SK-N-SH (cell line): ENCODE results near the gene KIF4A. TPM values are rescaled to one million over a fixed set of nuclear protein-coding genes. Genes with fewer than 3 reads are reported as not detected.

Experiments used
- CTCF ChIA-PET: fragments of 300-600, 350-600 bp; formaldehyde crosslinking; extraction: SDS; loops from one replicate; lab custom pipeline; 2021; lab: Yijun Ruan, JAX
- POLR2A ChIA-PET: fragments of 350-600 bp; sonication (Branson Sonifier 250); formaldehyde crosslinking; extraction: SDS; loops from one replicate; lab custom pipeline; 2020; ENCODE audit warnings: antibody characterized with exemption, inconsistent platforms; lab: Yijun Ruan, JAX
- DNase-seq: peaks from one replicate; pipeline ENCODE4 v3.0.0; 2012
- H2AFZ ChIP-seq: fragments of 200-600 bp; sonication (generic); 2 replicates; pipeline ENCODE4 v1.8.1; 2016; ENCODE audit warnings: antibody characterized with exemption, mild to moderate bottlenecking, low read depth
- H3F3A ChIP-seq: fragments of 200-600 bp; sonication (generic); replicated peaks from 2 replicates; pipeline ENCODE3; 2016; ENCODE audit warnings: antibody characterized with exemption, mild to moderate bottlenecking; ENCODE audit not compliant: insufficient read depth
- H3K27ac ChIP-seq, 2 experiments: fragments of 200-500 bp in 1 of 2; fragments of 200-600 bp in 1 of 2; sonication (Bioruptor generic) in 1 of 2; sonication (generic), shearing (Covaris generic) in 1 of 2; 2 replicates each; pipeline versions ENCODE4 v1.5.1 to v1.6.1; 2014 to 2016; ENCODE audit warnings: low read depth in 2 of 2, inconsistent platforms in 1 of 2, low read length in 1 of 2, mild to moderate bottlenecking in 1 of 2, mixed read lengths in 1 of 2
- H3K27me3 ChIP-seq: fragments of 200-600 bp; sonication (generic), shearing (Covaris generic); 2 replicates; pipeline ENCODE4 v1.6.1; 2016; ENCODE audit warnings: mixed run types; ENCODE audit not compliant: insufficient read depth
- H3K36me3 ChIP-seq, 2 experiments: fragments of 200-500 bp in 1 of 2; fragments of 200-600 bp in 1 of 2; sonication (Bioruptor generic) in 1 of 2; sonication (generic) in 1 of 2; replicated peaks in 1 of 2; 2 replicates each; pipeline versions ENCODE3 to v1.5.1; 2014 to 2016; ENCODE audit warnings: low read length in 1 of 2, mild to moderate bottlenecking in 1 of 2; ENCODE audit not compliant: insufficient read depth in 2 of 2, control insufficient read depth in 1 of 2
- H3K4me1 ChIP-seq, 2 experiments: fragments of 200-500 bp in 1 of 2; fragments of 200-600 bp in 1 of 2; sonication (Bioruptor generic) in 1 of 2; sonication (generic), shearing (Covaris generic) in 1 of 2; 2 replicates each; pipeline versions ENCODE4 v1.5.1 to v1.6.1; 2014 to 2016; ENCODE audit warnings: low read depth in 1 of 2, low read length in 1 of 2, mixed run types in 1 of 2; ENCODE audit not compliant: insufficient read depth in 2 of 2, control insufficient read depth in 1 of 2
- H3K4me2 ChIP-seq: fragments of 200-600 bp; sonication (generic), shearing (Covaris generic); 2 replicates; pipeline ENCODE4 v1.6.1; 2017; ENCODE audit warnings: mixed run types
- H3K4me3 ChIP-seq, 2 experiments: fragments of 200-500 bp in 1 of 2; fragments of 200-600 bp in 1 of 2; sonication (Bioruptor generic) in 1 of 2; sonication (generic), shearing (Covaris generic) in 1 of 2; 2 replicates each; pipeline versions ENCODE4 v1.5.1 to v1.8.1; 2014 to 2016; ENCODE audit warnings: low read depth in 2 of 2, inconsistent platforms in 1 of 2, low read length in 1 of 2, mild to moderate bottlenecking in 1 of 2, mixed read lengths in 1 of 2, moderate library complexity in 1 of 2
- H3K79me2 ChIP-seq: fragments of 200-600 bp; sonication (generic); 2 replicates; pipeline ENCODE4 v1.8.1; 2017; ENCODE audit warnings: mild to moderate bottlenecking; ENCODE audit not compliant: insufficient read depth
- H3K9ac ChIP-seq: fragments of 200-600 bp; sonication (generic); 2 replicates; pipeline ENCODE4 v1.6.1; 2017; ENCODE audit warnings: mixed run types
- H3K9me2 ChIP-seq: fragments of 200-600 bp; sonication (generic); 2 replicates; pipeline ENCODE4 v1.6.1; 2017; ENCODE audit warnings: mixed run types
- H3K9me3 ChIP-seq: fragments of 200-600 bp; sonication (generic); 2 replicates; pipeline ENCODE4 v1.6.1; 2017; ENCODE audit warnings: mixed run types, mild to moderate bottlenecking, moderate library complexity
- H4K20me1 ChIP-seq: fragments of 200-600 bp; sonication (generic); 2 replicates; pipeline ENCODE4 v1.6.1; 2017; ENCODE audit warnings: mild to moderate bottlenecking, mixed run types; ENCODE audit not compliant: insufficient read depth
- ELF1 ChIP-seq: IDR thresholded peaks from 2 replicates; pipeline ENCODE4 v1.4.0; 2012
- EZH2phosphoT487 ChIP-seq: fragments of 200-600 bp; sonication (generic); IDR thresholded peaks from 2 replicates; pipeline ENCODE4 v1.6.1; 2017; ENCODE audit warnings: low read depth, mixed run types, mild to moderate bottlenecking, antibody characterized with exemption, moderate library complexity, borderline replicate concordance
- FOSL2 ChIP-seq: IDR thresholded peaks from 2 replicates; pipeline ENCODE4 v1.4.0; 2012; ENCODE audit warnings: low read depth, mild to moderate bottlenecking, moderate library complexity, borderline replicate concordance
- FOXM1 ChIP-seq: IDR thresholded peaks from 2 replicates; pipeline ENCODE4 v1.4.0; 2012; ENCODE audit warnings: low read depth, mild to moderate bottlenecking
- MEF2A ChIP-seq: IDR thresholded peaks from 2 replicates; pipeline ENCODE4 v1.4.0; 2012; ENCODE audit warnings: low read depth, borderline replicate concordance
- NFIC ChIP-seq: IDR thresholded peaks from 2 replicates; pipeline ENCODE4 v1.4.0; 2012; ENCODE audit warnings: borderline replicate concordance
- RCOR1 ChIP-seq: fragments of 150-350 bp; IDR thresholded peaks from 2 replicates; pipeline ENCODE4 v1.6.1; 2017; ENCODE audit warnings: antibody characterized with exemption, low read length
- RFX5 ChIP-seq: IDR thresholded peaks from 2 replicates; pipeline ENCODE4 v1.6.1; 2012; ENCODE audit warnings: mild to moderate bottlenecking, improper control_type of control experiment, low read length
- SIN3A ChIP-seq: IDR thresholded peaks from 2 replicates; pipeline ENCODE4 v1.6.1; 2012; ENCODE audit warnings: low read depth, mild to moderate bottlenecking, low read length, moderate library complexity, borderline replicate concordance
- TAF1 ChIP-seq: IDR thresholded peaks from 2 replicates; pipeline ENCODE4 v1.6.1; 2012; ENCODE audit warnings: low read depth, mild to moderate bottlenecking, low read length, moderate library complexity, borderline replicate concordance
- TEAD4 ChIP-seq: IDR thresholded peaks from 2 replicates; pipeline ENCODE4 v1.4.0; 2012; ENCODE audit warnings: mild to moderate bottlenecking, borderline replicate concordance; ENCODE audit not compliant: insufficient read depth
- YY1 ChIP-seq: IDR thresholded peaks from 2 replicates; pipeline ENCODE4 v1.4.0; 2012; ENCODE audit warnings: low read depth, mild to moderate bottlenecking
- WGBS: methylation state at CpG from one replicate; pipeline ENCODE4 v1.1.6; 2017; ENCODE audit warnings: low lambda C conversion rate; 5-methylcytosine and 5-hydroxymethylcytosine counted together
- polyA plus RNA-seq, 3 experiments: library from polyadenylated mRNA; depleted of rRNA; stranded (reverse); fragments of >200 nt; gene quantifications; 2 replicates each; pipeline ENCODE4 v1.2.3, GENCODE V29; 2012
- TF ChIP-seq, protein P1 (sequence below): fragments of 200-600 bp; sonication (generic); IDR thresholded peaks from 2 replicates; pipeline ENCODE4 v1.6.1; 2017; ENCODE audit warnings: antibody characterized with exemption, mild to moderate bottlenecking, moderate library complexity
- TF ChIP-seq, protein P2 (sequence below): IDR thresholded peaks from 2 replicates; pipeline ENCODE4 v1.4.0; 2012; ENCODE audit warnings: low read depth, borderline replicate concordance

The KIF4A gene
- polyA plus RNA-seq, 1 of the 3 experiments (the other 2 are of a cell fraction), result 11.5 TPM

DNA sequence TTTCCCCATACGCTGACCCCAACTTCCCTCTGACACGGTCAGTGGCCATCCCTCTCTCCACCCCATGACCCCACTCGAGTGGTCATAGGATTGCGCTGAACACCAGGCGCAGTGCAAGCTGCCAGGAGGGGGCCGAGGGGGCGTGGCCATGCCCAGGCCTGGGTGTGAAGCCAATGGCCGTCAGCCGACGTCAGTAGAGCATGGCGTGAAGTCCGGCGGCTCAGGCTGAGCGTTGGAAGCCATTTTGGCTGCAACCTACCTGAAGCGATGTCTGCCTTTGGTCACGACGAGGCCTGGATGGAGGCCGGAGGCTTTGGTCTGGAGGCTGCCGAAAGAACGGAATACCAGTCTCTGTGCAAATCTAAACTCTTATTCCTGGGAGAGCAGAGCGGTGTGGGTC, 8.0 kb upstream of the KIF4A start, which contains the start of gene RAB41:
Gene RAB41 (plus strand): TSS at position 222 of the 400 bp plus-strand sequence. CDS start 46 bp downstream, at position 268.
- H4K20me1 ChIP-seq, result no peaks in the 10 kb centered on the region
- H3K36me3 ChIP-seq, result peaks cover 14 to 15% of the 10 kb centered on the region in 2 experiments
- H2AFZ ChIP-seq, result no peak within 1 kb of the TSS
- no peak for TF ChIP-seq RFX5
- no peak for TF ChIP-seq TAF1
- no peak for TF ChIP-seq ELF1
- TF ChIP-seq FOSL2, result no peak
- TF ChIP-seq TEAD4, result no peak
- TF ChIP-seq YY1, result no peak
- TF ChIP-seq RCOR1, result no peak
- no peak for TF ChIP-seq MEF2A
- TF ChIP-seq, protein P1, sequence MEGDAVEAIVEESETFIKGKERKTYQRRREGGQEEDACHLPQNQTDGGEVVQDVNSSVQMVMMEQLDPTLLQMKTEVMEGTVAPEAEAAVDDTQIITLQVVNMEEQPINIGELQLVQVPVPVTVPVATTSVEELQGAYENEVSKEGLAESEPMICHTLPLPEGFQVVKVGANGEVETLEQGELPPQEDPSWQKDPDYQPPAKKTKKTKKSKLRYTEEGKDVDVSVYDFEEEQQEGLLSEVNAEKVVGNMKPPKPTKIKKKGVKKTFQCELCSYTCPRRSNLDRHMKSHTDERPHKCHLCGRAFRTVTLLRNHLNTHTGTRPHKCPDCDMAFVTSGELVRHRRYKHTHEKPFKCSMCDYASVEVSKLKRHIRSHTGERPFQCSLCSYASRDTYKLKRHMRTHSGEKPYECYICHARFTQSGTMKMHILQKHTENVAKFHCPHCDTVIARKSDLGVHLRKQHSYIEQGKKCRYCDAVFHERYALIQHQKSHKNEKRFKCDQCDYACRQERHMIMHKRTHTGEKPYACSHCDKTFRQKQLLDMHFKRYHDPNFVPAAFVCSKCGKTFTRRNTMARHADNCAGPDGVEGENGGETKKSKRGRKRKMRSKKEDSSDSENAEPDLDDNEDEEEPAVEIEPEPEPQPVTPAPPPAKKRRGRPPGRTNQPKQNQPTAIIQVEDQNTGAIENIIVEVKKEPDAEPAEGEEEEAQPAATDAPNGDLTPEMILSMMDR, result no peak
- TF ChIP-seq SIN3A, result no peak
- no peak for TF ChIP-seq NFIC
- no peak for TF ChIP-seq FOXM1
- no peak for TF ChIP-seq EZH2phosphoT487
- TF ChIP-seq, protein P2, sequence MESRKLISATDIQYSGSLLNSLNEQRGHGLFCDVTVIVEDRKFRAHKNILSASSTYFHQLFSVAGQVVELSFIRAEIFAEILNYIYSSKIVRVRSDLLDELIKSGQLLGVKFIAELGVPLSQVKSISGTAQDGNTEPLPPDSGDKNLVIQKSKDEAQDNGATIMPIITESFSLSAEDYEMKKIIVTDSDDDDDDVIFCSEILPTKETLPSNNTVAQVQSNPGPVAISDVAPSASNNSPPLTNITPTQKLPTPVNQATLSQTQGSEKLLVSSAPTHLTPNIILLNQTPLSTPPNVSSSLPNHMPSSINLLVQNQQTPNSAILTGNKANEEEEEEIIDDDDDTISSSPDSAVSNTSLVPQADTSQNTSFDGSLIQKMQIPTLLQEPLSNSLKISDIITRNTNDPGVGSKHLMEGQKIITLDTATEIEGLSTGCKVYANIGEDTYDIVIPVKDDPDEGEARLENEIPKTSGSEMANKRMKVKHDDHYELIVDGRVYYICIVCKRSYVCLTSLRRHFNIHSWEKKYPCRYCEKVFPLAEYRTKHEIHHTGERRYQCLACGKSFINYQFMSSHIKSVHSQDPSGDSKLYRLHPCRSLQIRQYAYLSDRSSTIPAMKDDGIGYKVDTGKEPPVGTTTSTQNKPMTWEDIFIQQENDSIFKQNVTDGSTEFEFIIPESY, result no peak
- no peaks in the 10 kb centered on the region; the same call in 1 of the 2 replicates for H3K27me3 ChIP-seq
- H3K27ac ChIP-seq, result no peak within 1 kb of the TSS
- CTCF ChIA-PET, result no interaction called here
- 70% methylated on average over 18 of the region's 21 CpGs for WGBS
- H3K4me1 ChIP-seq, result no peaks in the 10 kb centered on the region
- H3F3A ChIP-seq, result no peaks in the 10 kb centered on the region
- H3K79me2 ChIP-seq, result no peaks in the 10 kb centered on the region
- no peaks in the 10 kb centered on the region for H3K9me3 ChIP-seq
- no peak within 1 kb of the TSS for H3K4me3 ChIP-seq
- DNase-seq, result no peak
- no peak within 1 kb of the TSS for H3K9ac ChIP-seq
- POLR2A ChIA-PET, result no interaction called here
- H3K4me2 ChIP-seq, result no peak within 1 kb of the TSS
- no peaks in the 10 kb centered on the region for H3K9me2 ChIP-seq
